Panc1 (cell line): ENCODE data around the gene ACOXL.

Experiments used
- CTCF ChIP-seq: fragments of 450-650 bp; IDR thresholded peaks from 2 replicates; pipeline ENCODE4 v1.5.1; 2017; ENCODE audit warnings: mild to moderate bottlenecking
- POLR2AphosphoS5 ChIP-seq: IDR thresholded peaks from 2 replicates; pipeline ENCODE4 v1.6.1; 2012; ENCODE audit warnings: mild to moderate bottlenecking, low read depth, low read length, moderate library complexity
- SIN3A ChIP-seq: IDR thresholded peaks from 2 replicates; pipeline ENCODE4 v1.6.1; 2012; ENCODE audit warnings: low read depth, mild to moderate bottlenecking, low read length, moderate library complexity, borderline replicate concordance; ENCODE audit not compliant: insufficient read depth
- TCF7L2 ChIP-seq: IDR thresholded peaks from 2 replicates; pipeline ENCODE4 v1.6.1; 2011; ENCODE audit warnings: mild to moderate bottlenecking, low read depth, low read length, inconsistent platforms

DNA sequence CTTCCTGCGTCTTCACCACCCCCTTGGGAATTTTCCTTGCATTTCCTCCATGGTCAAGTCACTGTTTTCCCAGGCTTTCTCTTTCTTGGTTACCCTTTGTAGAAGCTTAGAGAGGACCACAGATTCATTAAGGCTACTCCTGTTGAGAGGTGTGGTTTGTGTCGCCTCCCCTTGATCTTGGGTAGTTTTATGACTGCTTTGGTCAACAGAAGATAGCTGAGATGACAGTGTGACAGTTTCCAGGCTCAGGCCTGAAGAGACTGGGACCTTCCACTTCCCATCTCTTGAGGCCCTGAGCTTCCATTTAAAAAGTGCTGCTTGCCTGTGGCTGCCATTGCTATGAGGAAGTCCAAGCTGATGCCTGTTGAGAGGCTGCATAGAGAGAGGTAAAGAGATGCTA is 5.4 kb downstream of the ACOXL start:
- TF ChIP-seq CTCF (no peak), TCF7L2 (no peak), POLR2AphosphoS5 (no peak), SIN3A (no peak)
